ENCODE results near the gene AMT.

The AMT gene, protein sequence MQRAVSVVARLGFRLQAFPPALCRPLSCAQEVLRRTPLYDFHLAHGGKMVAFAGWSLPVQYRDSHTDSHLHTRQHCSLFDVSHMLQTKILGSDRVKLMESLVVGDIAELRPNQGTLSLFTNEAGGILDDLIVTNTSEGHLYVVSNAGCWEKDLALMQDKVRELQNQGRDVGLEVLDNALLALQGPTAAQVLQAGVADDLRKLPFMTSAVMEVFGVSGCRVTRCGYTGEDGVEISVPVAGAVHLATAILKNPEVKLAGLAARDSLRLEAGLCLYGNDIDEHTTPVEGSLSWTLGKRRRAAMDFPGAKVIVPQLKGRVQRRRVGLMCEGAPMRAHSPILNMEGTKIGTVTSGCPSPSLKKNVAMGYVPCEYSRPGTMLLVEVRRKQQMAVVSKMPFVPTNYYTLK

DNA sequence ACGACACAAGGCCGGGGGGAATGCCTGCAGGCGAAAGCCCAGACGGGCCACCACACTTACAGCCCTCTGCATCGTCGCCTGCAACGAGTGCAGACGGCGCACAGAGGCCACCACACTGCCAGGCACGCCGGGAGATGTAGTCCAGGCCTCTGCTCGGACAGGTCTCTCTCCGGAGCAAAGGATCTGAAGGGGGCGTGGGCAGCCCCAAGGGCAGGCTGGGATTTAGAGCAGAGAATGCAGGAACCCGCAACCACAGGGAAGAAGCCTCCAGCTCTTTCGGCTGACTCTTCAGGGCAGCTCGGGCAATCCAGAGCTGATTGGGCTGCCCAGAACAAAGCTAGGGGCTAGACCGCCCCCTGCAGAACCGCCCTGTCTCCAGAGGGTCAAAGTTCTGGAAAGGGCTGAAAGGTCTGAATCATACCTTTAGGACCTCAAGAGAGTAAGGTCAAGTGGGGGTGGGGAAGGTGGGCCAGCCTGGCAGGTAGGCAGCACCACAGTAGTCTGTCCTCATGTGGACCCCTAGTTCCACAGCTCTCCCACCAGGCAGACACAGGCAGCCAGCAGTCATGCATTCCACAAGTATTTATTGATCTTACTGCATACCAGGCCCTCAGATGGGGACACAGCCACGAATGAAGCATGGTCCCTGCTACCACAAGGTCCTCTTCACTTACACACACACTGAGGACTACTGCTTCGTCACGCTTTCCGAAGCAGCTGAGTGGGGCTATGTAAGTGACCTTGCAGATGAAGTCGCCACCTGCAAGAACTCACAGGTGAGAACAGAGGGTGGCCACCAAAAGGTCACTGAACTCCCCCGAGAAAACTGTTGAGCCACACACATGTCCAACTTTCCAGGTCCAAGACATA lies at the start of gene AMT:
TSS of gene AMT (minus strand) at position 95 of the 870 bp plus-strand sequence. CDS start at position 72, 23 bp downstream.
- DNase-seq, result no peak

DNA sequence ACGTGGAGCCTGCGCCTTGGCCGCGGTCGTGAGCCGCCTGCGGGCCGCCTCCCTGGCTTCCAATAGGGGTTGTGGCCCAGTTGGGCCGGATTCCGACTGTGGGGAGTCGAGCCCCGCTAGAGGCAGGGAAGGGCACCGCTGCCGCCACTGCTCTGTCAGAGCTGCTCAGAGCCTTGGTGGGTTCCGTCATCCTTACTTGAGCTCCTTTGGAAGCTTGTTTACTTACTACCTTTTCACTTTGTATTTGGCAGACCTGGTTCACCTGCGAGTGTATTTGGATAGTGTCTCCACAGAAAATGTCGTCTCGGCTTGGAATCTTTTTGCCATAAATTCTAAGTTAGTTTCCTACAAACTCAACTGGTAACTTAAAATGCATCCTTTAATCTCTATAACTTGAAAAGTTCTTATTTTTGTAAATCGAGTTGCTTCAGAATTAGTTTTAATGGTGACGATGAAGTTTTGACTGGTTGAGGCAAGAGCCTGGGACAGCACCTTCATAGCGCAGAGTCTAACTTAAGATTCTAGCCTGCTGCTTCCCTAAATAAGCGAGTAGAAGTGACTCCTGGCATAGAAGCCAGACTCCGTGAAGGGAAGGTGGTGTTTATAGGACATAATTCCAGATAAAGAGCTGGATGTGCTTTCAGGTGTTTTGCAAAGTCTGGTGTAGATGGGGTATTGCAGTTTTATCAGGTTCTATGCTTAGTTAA lies 48.6 kb upstream of the AMT start:
- DNase-seq, result peak; percentile 60

DNA sequence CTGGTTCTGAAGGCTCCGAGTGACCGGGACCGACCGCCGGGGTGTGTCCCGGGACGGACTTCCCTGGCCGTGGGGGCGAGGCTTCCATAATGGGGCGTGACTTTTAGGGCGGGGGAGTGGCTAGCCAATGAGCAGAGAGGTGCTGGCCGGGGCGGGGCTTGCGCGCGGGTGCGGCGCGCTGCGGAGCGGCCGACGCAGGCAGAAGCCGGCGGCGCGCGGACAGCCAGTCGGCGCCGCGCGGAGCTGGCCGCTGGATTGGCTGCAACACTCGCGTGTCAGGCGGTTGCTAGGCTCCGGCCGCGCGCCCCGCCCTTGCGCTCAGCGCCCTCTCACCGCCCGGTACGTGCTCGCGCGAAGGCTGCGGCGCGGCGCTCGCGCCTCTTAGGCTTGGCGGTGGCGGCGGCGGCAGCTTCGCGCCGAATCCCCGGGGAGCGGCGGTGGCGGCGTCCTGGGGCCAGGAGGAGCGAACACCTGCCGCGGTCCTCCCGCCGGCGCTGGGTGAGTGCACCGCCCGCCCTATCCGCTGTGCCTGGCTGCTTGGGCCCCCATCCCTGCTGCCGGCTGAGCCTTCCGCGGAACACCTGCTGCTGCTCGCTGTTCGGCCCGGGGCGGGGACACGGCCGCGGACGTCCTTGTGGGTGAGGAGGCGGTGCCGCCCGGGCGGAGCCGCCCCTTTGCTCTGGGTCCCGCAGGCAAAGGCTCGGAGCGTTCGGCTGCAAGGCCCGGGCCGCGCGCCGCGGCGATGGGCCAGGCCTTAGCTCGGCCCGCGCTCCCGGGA lies 47.9 kb upstream of the AMT start, which contains the start of gene DAG1:
TSS of gene DAG1 (plus strand) at position 332 of the 778 bp plus-strand sequence. CDS start 40,268 bp downstream, outside the sequence.
- peak; percentile 90 for DNase-seq

DNA sequence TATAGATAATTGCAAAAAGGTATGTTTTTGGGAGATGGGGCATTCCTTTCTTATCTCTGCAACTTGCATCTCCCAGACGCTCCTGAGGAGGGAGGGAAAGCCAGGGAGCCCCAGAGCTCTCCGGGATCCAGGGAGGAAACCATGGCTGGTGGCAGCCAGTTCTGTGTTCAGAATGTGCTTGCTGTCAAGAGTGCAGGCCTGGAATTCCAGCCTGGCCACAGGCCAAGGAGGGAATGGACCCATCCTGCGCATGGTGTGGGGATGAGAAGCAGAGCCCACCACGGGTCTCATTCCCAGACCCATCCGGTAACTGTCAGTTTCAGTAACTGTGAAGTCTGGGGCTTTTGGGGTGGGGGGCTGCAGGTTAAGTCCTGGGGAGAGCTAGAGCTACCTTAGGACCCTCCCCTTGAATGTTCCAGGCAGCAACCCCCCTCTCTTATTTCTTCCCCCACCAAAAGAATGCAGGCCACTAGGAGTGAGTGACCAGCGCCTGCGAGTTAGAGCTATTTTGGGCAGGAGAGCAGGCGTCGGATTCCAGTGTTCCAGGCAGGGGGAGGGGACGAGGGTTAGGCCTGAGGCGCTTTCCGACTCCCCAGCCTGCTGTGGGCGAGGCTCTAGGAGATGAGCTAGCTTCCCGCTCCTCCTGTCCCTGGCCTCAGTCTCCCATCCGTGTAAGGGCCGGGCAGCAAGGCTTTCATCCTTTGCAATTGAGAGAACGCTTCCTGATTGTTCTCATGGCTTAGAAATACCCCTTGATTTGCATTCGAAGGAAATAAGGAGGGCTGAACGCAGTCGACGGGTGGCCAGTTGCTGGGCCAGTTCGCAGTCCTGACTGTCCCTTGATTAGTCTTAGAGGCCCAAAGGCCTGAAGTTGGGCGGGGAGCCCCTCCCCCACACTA lies 47.0 kb upstream of the AMT start:
- no peak for DNase-seq

DNA sequence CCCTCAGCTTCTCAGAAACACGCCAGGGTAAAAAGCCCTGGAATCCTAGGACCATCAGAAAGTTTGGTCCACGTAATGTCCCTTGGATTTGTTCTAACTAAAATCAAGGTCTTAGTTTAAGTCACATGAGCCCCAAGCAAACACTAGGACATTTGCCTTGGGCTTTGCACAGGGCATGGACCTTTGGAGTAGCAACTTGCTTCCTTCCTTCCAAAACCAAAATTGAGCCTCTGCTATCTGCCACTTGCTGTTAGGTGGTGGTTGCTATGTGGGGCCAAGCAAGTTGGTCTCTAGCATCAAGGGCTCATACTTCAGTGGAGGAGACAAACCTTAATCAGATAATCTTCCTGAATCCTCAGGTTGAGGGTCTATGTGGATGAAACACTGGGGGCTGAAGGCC lies 43.8 kb upstream of the AMT start:
- no peak for DNase-seq

DNA sequence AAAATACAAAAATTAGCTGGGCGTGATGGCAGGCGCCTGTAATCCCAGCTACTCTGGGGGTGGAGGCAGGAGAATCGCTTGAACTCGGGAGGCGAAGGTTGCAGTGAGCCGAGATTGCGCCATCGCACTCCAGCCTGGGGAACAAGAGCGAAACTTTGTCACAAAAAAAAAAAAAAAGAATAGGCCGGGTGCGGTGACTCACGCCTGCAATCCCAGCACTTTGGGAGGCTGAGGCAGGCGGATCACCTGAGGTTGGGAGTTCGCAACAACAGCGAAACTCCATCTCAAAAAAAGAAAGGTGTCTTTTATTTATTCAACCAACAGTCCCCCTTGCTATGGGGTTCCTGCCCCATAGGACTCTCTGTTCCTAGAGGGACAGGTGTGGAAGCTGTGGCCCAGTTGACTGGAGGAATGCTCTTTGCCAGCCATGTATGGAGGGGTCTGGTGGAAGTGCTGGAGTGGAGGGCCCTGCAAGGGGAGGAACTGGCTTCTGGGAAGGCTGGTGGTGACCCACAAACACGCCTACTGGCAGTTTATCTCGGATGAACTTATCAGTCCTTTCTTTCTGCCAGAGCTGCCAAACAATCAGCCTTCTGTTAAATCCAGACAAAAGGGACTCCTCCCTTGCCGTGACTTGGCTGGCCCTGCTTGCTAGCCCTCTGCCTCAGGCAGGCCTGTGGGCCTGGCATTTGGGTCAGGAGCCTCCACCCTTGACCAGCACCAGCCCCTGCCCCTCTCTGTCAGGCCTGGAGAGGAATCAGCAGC lies 43.2 kb upstream of the AMT start:
- DNase-seq, result no peak

DNA sequence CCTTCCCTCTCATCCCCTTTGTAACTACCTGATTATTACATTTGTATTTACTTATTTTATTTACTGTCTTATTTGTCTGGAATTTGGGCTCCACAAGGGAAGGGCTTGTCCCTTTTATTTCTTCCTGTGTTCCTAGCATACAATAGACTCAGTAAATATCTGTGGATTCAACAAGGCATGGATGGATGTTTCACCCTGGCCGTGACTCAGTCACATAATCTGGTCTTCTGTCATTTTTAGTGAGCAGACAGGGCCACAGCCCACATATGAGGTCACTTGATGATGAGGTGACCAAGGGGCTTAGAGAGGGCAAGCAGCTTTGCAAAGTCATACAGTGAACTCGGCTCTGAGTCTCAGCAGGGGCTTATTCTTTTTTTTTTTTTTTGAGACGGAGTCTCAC lies 39.9 kb upstream of the AMT start:
- DNase-seq, result no peak

DNA sequence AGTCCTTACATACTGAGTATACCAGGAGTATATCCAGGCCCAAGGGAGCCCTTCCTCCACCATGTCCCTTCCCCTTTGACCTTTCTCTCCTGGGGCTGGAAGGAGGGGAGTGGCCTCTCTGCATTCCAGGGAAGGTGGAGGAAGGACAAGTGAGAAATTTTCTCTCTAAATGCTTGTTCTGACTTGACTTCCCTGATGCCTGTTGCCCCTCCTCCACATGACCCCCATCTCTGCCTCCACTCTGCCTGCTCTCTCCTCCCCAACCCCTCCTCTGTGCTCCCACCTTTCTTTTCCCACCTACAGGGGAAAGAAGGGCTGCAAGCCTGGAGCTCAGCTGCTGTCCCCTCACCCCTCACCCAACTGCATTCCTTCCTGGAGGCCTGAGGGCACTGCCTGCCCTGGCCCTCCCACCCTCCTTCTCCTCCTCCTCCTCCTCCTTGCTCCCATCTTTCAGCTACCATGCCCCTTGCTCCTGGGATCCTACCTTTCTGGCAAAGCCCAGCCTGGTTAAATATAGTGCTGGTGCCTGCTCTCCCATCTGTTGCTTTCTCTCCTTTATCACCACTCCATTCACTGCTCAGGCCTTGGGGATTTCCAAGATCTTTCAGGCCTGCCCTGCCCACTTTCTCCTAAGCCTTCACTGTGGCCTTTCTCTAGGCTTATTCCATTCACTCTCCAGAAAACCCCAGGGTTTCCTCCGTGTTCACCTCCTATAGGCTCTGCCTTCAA lies 39.3 kb upstream of the AMT start:
- no peak for DNase-seq

DNA sequence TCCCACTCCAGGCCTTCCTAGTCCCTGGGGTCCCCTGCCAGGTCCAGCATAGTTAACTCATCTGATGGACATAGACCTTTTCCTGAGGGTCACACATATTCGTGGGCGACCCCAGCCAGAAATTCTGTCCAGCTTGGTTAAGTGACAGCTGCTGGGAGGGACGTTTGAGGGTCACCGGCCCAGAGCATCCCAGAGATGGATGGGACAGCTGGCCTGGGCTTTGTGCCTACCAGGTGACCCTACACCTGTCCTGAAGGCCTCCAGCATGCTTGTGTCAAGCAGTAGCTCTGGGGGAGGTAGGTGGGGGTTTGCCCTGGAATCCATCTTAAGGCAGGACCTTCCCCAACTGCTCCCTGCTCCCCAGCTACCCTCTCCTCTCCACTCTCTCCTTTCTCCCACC lies 38.7 kb upstream of the AMT start:
- no peak for DNase-seq

DNA sequence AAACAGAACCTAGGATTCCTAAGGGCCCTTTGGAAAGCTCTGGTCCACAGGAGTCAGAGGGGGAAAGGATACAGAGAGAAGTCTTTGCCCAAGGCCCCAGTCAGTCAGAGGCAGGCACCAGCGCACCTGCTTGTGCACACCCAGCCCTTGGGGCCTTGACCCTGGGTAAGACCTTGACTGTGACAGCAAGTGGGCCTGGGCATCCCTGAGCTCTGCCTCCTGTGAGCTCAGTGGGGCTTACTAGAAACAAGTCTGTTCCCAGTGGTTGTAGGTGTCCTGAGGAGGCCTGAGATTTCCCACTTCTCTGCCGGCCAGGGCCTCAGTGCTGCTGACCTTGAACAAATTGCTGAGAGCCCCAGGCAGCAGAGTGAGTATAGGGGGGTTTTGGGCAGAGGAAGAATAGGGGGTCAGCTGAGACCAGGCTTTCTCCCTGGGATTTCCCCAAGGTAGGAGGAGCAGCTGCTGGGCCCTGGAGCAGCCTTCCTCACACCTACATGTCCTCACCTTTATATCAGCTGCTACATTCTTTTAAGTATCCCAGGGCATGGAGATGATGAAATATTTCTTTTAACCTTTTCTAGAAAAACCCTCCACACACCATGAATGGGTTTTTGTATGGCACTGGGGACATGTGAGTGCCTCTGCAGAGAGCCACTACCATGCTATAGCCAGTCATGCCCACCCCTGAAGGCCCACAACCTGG lies 38.1 kb upstream of the AMT start:
- DNase-seq, result no peak

DNA sequence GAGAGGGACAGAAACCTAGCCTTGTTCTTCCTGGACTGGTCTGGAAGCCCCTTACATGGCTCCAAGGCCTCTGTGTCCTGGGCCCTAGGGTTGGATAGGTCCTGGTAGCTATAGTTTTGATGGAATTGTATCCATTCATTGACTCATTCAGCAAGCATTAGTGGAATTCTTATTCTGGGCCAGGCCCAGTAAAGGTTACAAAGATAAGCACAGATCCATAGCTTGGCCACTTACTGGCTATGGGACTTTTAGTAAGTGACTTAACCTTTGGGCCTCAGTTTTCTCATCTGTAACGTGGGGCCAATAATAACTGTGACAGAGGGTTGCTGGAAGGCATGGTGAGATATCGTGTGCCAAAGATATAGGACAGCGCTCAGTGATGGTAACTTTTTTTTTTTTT lies 34.2 kb upstream of the AMT start:
- DNase-seq, result no peak

DNA sequence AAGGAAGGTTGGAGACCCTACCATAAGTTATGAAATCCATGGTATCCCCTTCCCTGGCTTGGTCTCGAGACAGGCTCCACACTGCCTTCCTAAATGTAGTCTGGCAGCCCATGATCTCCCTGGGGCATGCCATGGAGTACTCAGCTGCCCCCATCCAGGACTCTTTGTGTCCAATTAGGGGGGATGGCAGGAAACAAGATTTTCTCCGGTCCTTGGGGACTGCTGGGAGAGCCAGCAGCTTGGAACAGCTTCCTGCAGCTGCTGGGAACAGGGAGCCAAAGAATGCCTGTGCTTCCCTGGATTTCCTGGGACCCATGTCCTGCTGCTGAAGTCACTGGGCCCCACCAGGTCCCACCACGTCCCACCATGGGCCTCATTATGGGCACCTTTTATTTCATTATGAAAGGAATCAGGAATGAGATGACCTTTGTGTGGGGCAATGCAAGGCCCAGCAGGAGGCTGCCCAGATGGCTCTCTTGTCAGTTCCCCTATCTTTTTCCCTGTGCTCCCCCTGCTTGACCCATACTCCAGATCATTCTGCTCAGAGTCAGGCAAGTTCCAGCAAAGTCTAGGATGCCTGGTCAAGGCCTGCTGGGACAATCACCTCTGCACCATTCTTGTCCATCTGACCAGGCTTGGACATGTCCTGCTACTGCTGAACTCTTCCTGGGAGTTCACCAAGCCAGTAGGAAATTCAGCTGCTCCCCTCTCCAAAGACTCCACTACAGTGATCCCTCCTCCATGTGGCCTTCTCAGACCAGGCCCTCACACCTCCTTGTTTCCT lies 32.8 kb upstream of the AMT start:
- DNase-seq, result no peak

DNA sequence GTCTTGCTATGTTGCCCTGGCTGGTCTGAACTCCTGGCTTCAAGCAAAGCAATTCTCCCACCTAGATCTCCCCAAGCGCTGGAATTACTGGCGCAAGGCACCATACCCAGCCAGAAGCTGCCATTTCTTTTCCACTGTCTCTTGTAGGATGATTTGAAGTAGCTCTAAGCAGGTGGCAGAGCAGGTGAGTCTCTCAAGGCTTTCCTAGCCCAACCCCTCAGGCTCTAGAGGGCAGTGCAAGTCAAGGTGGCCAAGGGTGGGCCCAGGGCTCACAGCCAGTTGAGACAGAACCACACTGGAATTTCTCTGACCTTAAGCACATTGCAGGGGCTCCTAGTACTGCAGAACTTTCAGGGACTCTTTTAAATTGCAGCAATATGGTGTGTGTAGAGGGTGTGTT lies 32.2 kb upstream of the AMT start:
- no peak for DNase-seq

DNA sequence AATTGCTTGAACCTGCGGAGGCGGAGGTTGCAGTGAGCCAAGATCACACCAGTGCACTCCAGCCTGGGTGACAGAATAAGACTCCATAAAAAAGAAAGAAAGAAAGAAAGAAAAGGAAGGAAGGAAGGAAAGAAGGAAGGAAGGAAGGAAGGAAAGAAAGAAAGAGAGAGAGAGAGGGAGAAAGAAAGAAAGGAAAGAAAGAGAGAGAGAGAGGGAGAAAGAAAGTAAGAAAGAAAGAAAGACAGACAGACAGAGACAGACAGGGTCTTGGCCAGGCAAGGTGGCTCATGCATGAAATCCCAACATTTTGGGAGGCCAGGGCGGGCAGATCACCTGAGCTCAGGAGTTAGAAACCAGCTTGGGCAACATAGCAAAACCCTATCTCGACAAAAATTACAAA lies 31.3 kb upstream of the AMT start:
- no peak for DNase-seq

DNA sequence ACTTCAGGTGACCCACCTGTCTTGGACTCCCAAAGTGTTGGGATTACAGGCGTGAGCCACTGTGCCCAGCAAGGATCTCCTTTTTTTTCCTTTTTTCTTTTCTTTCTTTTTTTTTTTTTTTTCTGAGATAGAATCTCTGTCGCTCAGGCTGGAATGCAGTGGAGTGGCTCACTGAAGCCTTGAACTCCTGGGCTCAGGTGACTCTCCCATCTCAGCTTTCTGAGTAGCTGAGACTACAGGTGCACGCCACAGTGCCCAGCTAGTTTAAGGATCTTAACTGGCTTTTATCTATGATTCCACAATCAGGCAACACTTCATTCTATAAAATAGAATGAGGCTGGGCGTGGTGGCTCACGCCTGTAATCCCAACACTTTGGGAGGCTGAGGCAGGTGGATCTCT lies 23.1 kb upstream of the AMT start:
- DNase-seq, result no peak

DNA sequence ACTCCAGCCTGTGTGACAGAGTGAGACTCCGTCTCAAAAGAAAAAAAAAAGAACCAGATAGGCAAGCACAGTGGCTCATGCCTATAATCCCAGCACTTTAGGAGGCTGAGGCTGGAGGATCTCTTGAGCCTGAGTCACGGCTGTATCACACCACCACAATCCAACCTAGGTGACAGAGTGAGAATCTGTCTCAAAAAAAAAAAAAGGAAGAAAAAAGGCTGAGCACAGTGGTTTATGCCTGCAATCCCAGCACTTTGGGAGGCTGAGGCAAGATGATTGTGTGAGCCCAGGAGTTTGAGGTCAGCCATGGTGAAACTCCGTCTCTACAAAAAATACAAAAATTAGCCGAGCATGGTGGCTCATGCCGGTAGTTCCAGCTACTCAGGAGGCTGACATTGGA lies 12.5 kb upstream of the AMT start:
- DNase-seq, result no peak

DNA sequence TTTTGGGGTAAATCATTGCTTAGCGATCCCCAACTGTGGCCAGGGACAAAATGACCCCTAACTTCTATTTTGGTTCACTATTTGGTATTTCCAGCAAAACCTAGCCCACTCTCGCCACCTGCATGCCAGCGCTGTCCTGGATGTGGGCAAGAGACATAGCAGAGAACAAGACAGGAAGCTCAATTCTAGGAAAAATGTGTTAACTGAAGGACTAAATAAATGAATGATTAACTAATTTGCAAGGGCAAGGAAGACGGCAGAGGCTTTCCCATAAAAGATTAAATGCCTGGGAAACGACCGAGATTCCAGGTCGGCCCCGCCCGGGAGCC lies 6.4 kb upstream of the AMT start:
- no peak for DNase-seq

DNA sequence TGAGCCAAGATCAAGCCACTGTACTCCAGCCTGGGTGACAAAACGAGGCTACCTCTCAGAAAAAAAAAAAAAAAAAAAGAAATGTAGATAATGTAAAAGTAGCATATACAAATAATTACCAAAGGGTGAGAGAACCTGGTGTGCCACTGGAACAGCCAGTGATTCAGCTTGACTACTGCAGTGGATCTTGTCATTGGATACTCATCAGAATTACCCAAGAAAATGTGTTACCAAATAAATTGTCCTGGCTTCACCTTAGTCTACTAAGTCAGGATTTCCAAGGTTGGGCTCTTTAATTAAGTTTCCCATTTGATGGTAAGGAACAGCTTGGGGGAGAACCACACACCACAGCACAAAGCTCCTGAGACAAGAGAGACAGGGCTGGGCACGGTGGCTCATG lies 5.3 kb upstream of the AMT start:
- no peak for DNase-seq

DNA sequence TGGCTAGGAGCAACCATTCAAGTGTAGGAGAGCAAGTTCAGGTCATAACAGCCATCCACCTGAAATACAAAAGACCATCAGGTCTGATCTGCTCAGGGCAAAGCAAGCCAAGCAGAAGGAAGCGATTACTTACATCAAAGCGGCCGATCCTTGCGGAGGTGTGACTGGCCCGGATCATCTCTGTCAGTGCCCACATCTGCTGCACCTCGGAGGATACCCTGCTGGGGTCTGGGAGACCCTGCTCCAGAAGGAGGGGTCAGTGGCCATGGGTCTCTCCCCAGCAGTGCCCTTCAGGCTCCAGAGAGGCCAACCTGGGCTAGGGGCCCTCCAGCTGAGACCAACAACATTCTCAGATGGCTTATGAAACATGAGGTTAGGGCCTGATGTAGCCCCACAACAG lies 2.5 kb upstream of the AMT start:
- DNase-seq, result no peak

Measured in GOT3 (cell line).